HCT116 (cell line): Measurements from ENCODE around the gene CPA1. TPM values are rescaled to one million over a fixed set of nuclear protein-coding genes. Genes with fewer than 3 reads are reported as not detected.

ENCODE experiments used
- ATAC-seq: fragments of 200-7000 bp; cut with Tn5 transposase; 2 replicates; pipeline ENCODE4 v1.9.1; 2020; ENCODE audit warnings: mild to moderate bottlenecking, moderate library complexity
- BruUV-seq: library from RNA; stranded (reverse); fragments of 400-500 nt; replicated peaks from 2 replicates; lab custom pipeline; 2021; lab: Mats Ljungman, UMichigan
- CTCF ChIA-PET: fragments of 300-600 bp; sonication (Branson Sonifier 250); formaldehyde crosslinking; loops from one replicate; lab custom pipeline; 2021; ENCODE audit warnings: antibody characterized with exemption; lab: Charles Lee
- POLR2A ChIA-PET: fragments of 300-600, 350-600 bp; sonication (Branson Sonifier 250); formaldehyde crosslinking; loops from one replicate; lab custom pipeline; 2021; ENCODE audit warnings: antibody characterized with exemption; lab: Charles Lee
- RAD21 ChIA-PET, 2 experiments: fragments of 300-600 bp; sonication (Branson Sonifier 250); formaldehyde crosslinking; loops; one replicate each; lab custom pipeline; 2023; ENCODE audit warnings: low total read pairs in 2 of 2; ENCODE audit not compliant: uncharacterized antibody in 2 of 2, unreplicated experiment in 2 of 2, low non-redundant PET in 1 of 2; lab: Charles Lee
- DNase-seq: peaks from one replicate; pipeline ENCODE4 v3.0.0-alpha.2; 2010; ENCODE audit warnings: low read depth, low spot score
- H2AFZ ChIP-seq: fragments of 200-600 bp; shearing (Covaris generic), sonication (generic); 2 replicates; pipeline ENCODE4 v1.6.1; 2017; ENCODE audit warnings: low read depth, mixed run types, mixed read lengths, antibody characterized with exemption, low read length; ENCODE audit not compliant: poor library complexity, severe bottlenecking
- H3K27ac ChIP-seq: 2 replicates; pipeline ENCODE4 v1.5.1; 2012; ENCODE audit warnings: low read depth, low read length
- H3K27me3 ChIP-seq: fragments of 200-600 bp; sonication (generic); 2 replicates; pipeline ENCODE4 v1.6.1; 2016; ENCODE audit warnings: mixed run types, low read length, mixed read lengths; ENCODE audit not compliant: insufficient read depth
- H3K36me3 ChIP-seq, 2 experiments: fragments of 200-500 bp in 1 of 2; fragments of 200-600 bp in 1 of 2; sonication (Bioruptor generic) in 1 of 2; sonication (generic) in 1 of 2; 2 replicates each; pipeline versions ENCODE4 v1.5.1 to v1.6.1; 2014 to 2016; ENCODE audit warnings: low read length in 2 of 2, inconsistent platforms in 1 of 2, mixed read lengths in 1 of 2, mixed run types in 1 of 2; ENCODE audit not compliant: insufficient read depth in 2 of 2, control insufficient read depth in 1 of 2
- H3K4me1 ChIP-seq, 2 experiments: fragments of 200-600 bp in 1 of 2; sonication (generic) in 1 of 2; 2 replicates each; pipeline versions ENCODE4 v1.5.1 to v1.6.1; 2012 to 2017; ENCODE audit warnings: low read length in 2 of 2, inconsistent platforms in 1 of 2, mild to moderate bottlenecking in 1 of 2, mixed read lengths in 1 of 2, mixed run types in 1 of 2, moderate library complexity in 1 of 2; ENCODE audit not compliant: insufficient read depth in 2 of 2, control insufficient read depth in 1 of 2
- H3K4me2 ChIP-seq: fragments of 200-600 bp; sonication (generic); 2 replicates; pipeline ENCODE4 v1.6.1; 2017; ENCODE audit warnings: mixed run types, low read length, mixed read lengths
- H3K4me3 ChIP-seq, 2 experiments: fragments of 200-600 bp in 1 of 2; sonication (generic) in 1 of 2; replicated peaks in 1 of 2; 2 replicates each; pipeline ENCODE4 v1.5.1; 2011 to 2016; ENCODE audit warnings: low read length in 2 of 2, control low read depth in 1 of 2, low read depth in 1 of 2, mild to moderate bottlenecking in 1 of 2, mixed read lengths in 1 of 2, mixed run types in 1 of 2
- H3K79me2 ChIP-seq: fragments of 200-600 bp; sonication (generic); 2 replicates; pipeline ENCODE4 v1.6.1; 2017; ENCODE audit warnings: mild to moderate bottlenecking, mixed run types, low read length, moderate library complexity, mixed read lengths; ENCODE audit not compliant: insufficient read depth
- H3K9ac ChIP-seq: fragments of 200-600 bp; sonication (generic); 2 replicates; pipeline ENCODE4 v1.6.1; 2016; ENCODE audit warnings: low read length, mixed read lengths
- H3K9me2 ChIP-seq: fragments of 200-600 bp; sonication (generic), shearing (Covaris generic); 2 replicates; pipeline ENCODE4 v1.6.1; 2017; ENCODE audit warnings: mixed run types, mild to moderate bottlenecking, moderate library complexity; ENCODE audit not compliant: insufficient read depth
- H3K9me3 ChIP-seq, 2 experiments: fragments of 200-500 bp in 1 of 2; fragments of 200-600 bp in 1 of 2; sonication (Bioruptor generic) in 1 of 2; sonication (generic) in 1 of 2; 2 replicates each; pipeline ENCODE4 v1.6.1; 2014 to 2017; ENCODE audit warnings: low read length in 2 of 2, mixed read lengths in 2 of 2, inconsistent platforms in 1 of 2, low read depth in 1 of 2, mild to moderate bottlenecking in 1 of 2, mixed run types in 1 of 2, moderate library complexity in 1 of 2; ENCODE audit not compliant: control insufficient read depth in 1 of 2, insufficient read depth in 1 of 2
- H4K20me1 ChIP-seq: fragments of 200-600 bp; sonication (generic), shearing (Covaris generic); 2 replicates; pipeline ENCODE4 v1.6.1; 2017; ENCODE audit warnings: mixed run types, mild to moderate bottlenecking, moderate library complexity; ENCODE audit not compliant: insufficient read depth
- FOSL1 ChIP-seq: IDR thresholded peaks from 2 replicates; pipeline ENCODE4 v1.6.1; 2012; ENCODE audit warnings: low read depth
- JUND ChIP-seq: IDR thresholded peaks from 2 replicates; pipeline ENCODE4 v1.6.1; 2012
- POLR2A ChIP-seq: IDR thresholded peaks from 2 replicates; pipeline ENCODE4 v1.7.0; 2011; ENCODE audit warnings: borderline replicate concordance; ENCODE audit not compliant: insufficient read depth, insufficient read length; ENCODE audit errors: extremely low read depth
- POLR2AphosphoS5 ChIP-seq: IDR thresholded peaks from 2 replicates; pipeline ENCODE4 v1.6.1; 2011; ENCODE audit warnings: mild to moderate bottlenecking, low read depth, low read length, moderate library complexity
- SIN3A ChIP-seq: IDR thresholded peaks from 2 replicates; pipeline ENCODE4 v1.6.1; 2012; ENCODE audit warnings: low read depth
- SRF ChIP-seq: IDR thresholded peaks from 2 replicates; pipeline ENCODE4 v1.6.1; 2012; ENCODE audit warnings: low read depth
- TCF7L2 ChIP-seq: IDR thresholded peaks from 2 replicates; pipeline ENCODE4 v1.7.0; 2011; ENCODE audit warnings: borderline replicate concordance, inconsistent platforms; ENCODE audit not compliant: insufficient read depth, insufficient read length; ENCODE audit errors: extremely low read depth
- YY1 ChIP-seq: IDR thresholded peaks from 2 replicates; pipeline ENCODE4 v1.6.1; 2011; ENCODE audit warnings: low read length, low read depth, moderate library complexity, mild to moderate bottlenecking; ENCODE audit not compliant: insufficient replicate concordance; ENCODE audit errors: extremely low read depth
- ZNF274 ChIP-seq: fragments of 200-500 bp; sonication (Bioruptor generic); IDR thresholded peaks from 2 replicates; pipeline ENCODE4 v1.6.1; 2014; ENCODE audit warnings: mild to moderate bottlenecking, low read depth, low read length, inconsistent platforms
- intact Hi-C: fragments of 100-400 bp; cut with micrococcal nuclease; formaldehyde crosslinking; loops from 2 replicates; pipeline ENCODE4 v1.10.0; 2022
- total RNA-seq: library from RNA; stranded (reverse); gene quantifications from one replicate; pipeline ENCODE4 v1.2.1, GENCODE V29; 2021; ENCODE audit not compliant: unreplicated experiment
- TF ChIP-seq, protein P1 (sequence below), 3 experiments: fragments of 200-600 bp in 1 of 3; sonication (generic) in 1 of 3; IDR thresholded peaks in 2 of 3; conservative IDR thresholded peaks in 1 of 3; 2 replicates each; pipeline ENCODE4 v1.5.1; 2012 to 2017; ENCODE audit warnings: low read depth in 2 of 3, low read length in 2 of 3, antibody characterized with exemption in 1 of 3, borderline replicate concordance in 1 of 3, control low read depth in 1 of 3, mild to moderate bottlenecking in 1 of 3, mixed read lengths in 1 of 3, mixed run types in 1 of 3, moderate library complexity in 1 of 3; ENCODE audit not compliant: insufficient read depth in 1 of 3
- TF ChIP-seq, protein P2 (sequence below): IDR thresholded peaks from 2 replicates; pipeline ENCODE4 v1.6.1; 2012
- TF ChIP-seq, protein P3 (sequence below): IDR thresholded peaks from 2 replicates; pipeline ENCODE4 v1.6.1; 2012

Gene CPA1
- total RNA-seq, 1 experiment from 2014 or later, result 11.9 TPM

DNA sequence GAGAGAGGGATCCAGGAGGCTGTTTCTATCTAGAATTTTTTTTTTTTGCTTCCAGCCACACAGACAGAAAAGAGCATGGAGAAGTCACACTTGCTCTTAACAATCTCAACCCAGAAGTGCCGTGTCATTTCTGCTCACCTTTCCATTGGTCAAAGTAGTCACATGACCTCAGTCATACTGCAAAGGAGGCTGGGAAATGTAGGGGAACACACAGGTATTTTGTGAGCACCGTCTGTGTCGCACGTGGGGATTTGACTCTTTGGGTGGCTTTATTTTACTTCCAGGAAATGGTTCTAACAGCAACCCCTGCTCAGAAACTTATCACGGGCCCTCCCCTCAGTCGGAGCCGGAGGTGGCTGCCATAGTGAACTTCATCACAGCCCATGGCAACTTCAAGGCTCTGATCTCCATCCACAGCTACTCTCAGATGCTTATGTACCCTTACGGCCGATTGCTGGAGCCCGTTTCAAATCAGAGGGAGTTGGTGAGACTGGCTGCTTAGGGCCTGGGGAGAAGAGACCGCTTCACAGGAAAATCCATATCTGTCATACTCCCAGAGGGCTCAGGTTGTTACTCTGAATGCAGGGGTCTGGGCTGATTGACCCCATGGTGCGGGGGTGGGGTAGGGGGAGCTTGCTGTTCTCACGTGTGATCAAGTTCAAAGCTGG lies 13.1 kb upstream of the CPA1 start:
- Histone ChIP-seq H3K4me3 (no peak overlapping the region), H3K27ac (no peak overlapping the region), H3K9me3 (no peaks in the 10 kb centered on the region), H4K20me1 (no peaks in the 10 kb centered on the region), H3K36me3 (no peaks in the 10 kb centered on the region), H3K27me3 (no peaks in the 10 kb centered on the region), H3K9me2 (no peaks in the 10 kb centered on the region), H3K4me2 (peak overlapping the region; percentile 67), H2AFZ (peak overlapping the region; percentile 60), H3K79me2 (no peaks in the 10 kb centered on the region), H3K4me1 (peaks cover 28 to 65% of the 10 kb centered on the region in 2 experiments), H3K9ac (no peak overlapping the region)
- DNase-seq (no peak), ATAC-seq (no peak)
- ChIA-PET POLR2A (no interaction called here), CTCF (no interaction called here), RAD21 (no interaction called here)
- TF ChIP-seq POLR2AphosphoS5, result no peak
- no peak for TF ChIP-seq TCF7L2
- TF ChIP-seq, protein P1, sequence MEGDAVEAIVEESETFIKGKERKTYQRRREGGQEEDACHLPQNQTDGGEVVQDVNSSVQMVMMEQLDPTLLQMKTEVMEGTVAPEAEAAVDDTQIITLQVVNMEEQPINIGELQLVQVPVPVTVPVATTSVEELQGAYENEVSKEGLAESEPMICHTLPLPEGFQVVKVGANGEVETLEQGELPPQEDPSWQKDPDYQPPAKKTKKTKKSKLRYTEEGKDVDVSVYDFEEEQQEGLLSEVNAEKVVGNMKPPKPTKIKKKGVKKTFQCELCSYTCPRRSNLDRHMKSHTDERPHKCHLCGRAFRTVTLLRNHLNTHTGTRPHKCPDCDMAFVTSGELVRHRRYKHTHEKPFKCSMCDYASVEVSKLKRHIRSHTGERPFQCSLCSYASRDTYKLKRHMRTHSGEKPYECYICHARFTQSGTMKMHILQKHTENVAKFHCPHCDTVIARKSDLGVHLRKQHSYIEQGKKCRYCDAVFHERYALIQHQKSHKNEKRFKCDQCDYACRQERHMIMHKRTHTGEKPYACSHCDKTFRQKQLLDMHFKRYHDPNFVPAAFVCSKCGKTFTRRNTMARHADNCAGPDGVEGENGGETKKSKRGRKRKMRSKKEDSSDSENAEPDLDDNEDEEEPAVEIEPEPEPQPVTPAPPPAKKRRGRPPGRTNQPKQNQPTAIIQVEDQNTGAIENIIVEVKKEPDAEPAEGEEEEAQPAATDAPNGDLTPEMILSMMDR (IDR thresholded peaks at IDR 0.05 in 2 of 3, conservative IDR thresholded peaks at IDR 0.05 in 1 of 3; ENCODE audit: borderline replicate concordance in 1 of 3, insufficient read depth in 1 of 3, low read depth in 2 of 3, low read length in 2 of 3), result no peak
- no peak for TF ChIP-seq POLR2A
- TF ChIP-seq ZNF274, result no peak
- no peak for TF ChIP-seq FOSL1
- TF ChIP-seq YY1, result no peak
- TF ChIP-seq SIN3A, result no peak
- no peak for TF ChIP-seq JUND
- TF ChIP-seq, protein P2, sequence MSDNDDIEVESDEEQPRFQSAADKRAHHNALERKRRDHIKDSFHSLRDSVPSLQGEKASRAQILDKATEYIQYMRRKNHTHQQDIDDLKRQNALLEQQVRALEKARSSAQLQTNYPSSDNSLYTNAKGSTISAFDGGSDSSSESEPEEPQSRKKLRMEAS, result no peak
- no peak for TF ChIP-seq SRF
- TF ChIP-seq, protein P3, sequence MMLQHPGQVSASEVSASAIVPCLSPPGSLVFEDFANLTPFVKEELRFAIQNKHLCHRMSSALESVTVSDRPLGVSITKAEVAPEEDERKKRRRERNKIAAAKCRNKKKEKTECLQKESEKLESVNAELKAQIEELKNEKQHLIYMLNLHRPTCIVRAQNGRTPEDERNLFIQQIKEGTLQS, result no peak
- intact Hi-C loops, result no loop called here
- no TSS peak for BruUV-seq
